Fibroblast of lung (primary cell): ENCODE measurements around the gene MRPL16. TPM values are rescaled to one million over a fixed set of nuclear protein-coding genes. Genes with fewer than 3 reads are reported as not detected.

Experiments used
- DNase-seq, 2 donors: peaks; one replicate each; pipeline versions ENCODE4 v3.0.0 to v3.0.0-alpha.2; 2010; ENCODE audit warnings: low read depth in 2 of 2
- H2AFZ ChIP-seq: 2 replicates; pipeline ENCODE4 v1.5.1; 2012; ENCODE audit warnings: low read length, control low read depth, inconsistent platforms
- H3K27ac ChIP-seq: 2 replicates; pipeline ENCODE4 v1.5.1; 2011; ENCODE audit warnings: low read length, control low read depth; ENCODE audit not compliant: insufficient read depth
- H3K27me3 ChIP-seq: 2 replicates; pipeline ENCODE4 v1.5.1; 2011; ENCODE audit warnings: mild to moderate bottlenecking, low read length; ENCODE audit not compliant: control insufficient read depth, insufficient read depth
- H3K36me3 ChIP-seq: 2 replicates; pipeline ENCODE4 v1.5.1; 2011; ENCODE audit warnings: low read length; ENCODE audit not compliant: control insufficient read depth, insufficient read depth
- H3K4me1 ChIP-seq: 2 replicates; pipeline ENCODE4 v1.5.1; 2011; ENCODE audit warnings: low read length; ENCODE audit not compliant: control insufficient read depth, insufficient read depth; ENCODE audit errors: extremely low read depth
- H3K4me2 ChIP-seq: 2 replicates; pipeline ENCODE4 v1.5.1; 2011; ENCODE audit warnings: low read length, control low read depth; ENCODE audit not compliant: insufficient read depth; ENCODE audit errors: extremely low read depth
- H3K4me3 ChIP-seq, 4 experiments: fragments of 200-600 bp in 1 of 4; sonication (generic) in 1 of 4; replicated peaks in 1 of 4; 2 replicates each; pipeline ENCODE4 v1.5.1; 2011 to 2016; ENCODE audit warnings: low read length in 4 of 4, low read depth in 3 of 4, mild to moderate bottlenecking in 3 of 4, control low read depth in 2 of 4, inconsistent platforms in 1 of 4, mixed read lengths in 1 of 4; ENCODE audit not compliant: insufficient read depth in 1 of 4; ENCODE audit errors: control extremely low read depth in 1 of 4
- H3K79me2 ChIP-seq: 2 replicates; pipeline ENCODE4 v1.5.1; 2012; ENCODE audit warnings: mild to moderate bottlenecking, low read length, inconsistent platforms; ENCODE audit not compliant: control insufficient read depth, insufficient read depth
- H3K9ac ChIP-seq: 2 replicates; pipeline ENCODE4 v1.5.1; 2011; ENCODE audit warnings: mild to moderate bottlenecking, low read length, control low read depth; ENCODE audit not compliant: insufficient read depth
- H3K9me3 ChIP-seq: 2 replicates; pipeline ENCODE4 v1.5.1; 2012; ENCODE audit warnings: low read depth, low read length; ENCODE audit not compliant: control insufficient read depth, insufficient read depth
- H4K20me1 ChIP-seq: 2 replicates; pipeline ENCODE4 v1.5.1; 2011; ENCODE audit warnings: low read length; ENCODE audit not compliant: control insufficient read depth, insufficient read depth; ENCODE audit errors: extremely low read depth
- CTCF ChIP-seq, 2 donors: IDR thresholded peaks in 1 of 2; conservative IDR thresholded peaks in 1 of 2; 1 replicate in 1 of 2; 2 replicates in 1 of 2; pipeline ENCODE4 v1.5.1; 2011 to 2012; ENCODE audit warnings: low read length in 2 of 2, control low read depth in 1 of 2, inconsistent platforms in 1 of 2, low read depth in 1 of 2, mild to moderate bottlenecking in 1 of 2
- EZH2 ChIP-seq: IDR thresholded peaks from 2 replicates; pipeline ENCODE4 v1.5.1; 2012; ENCODE audit warnings: low read length, control low read depth, mild to moderate bottlenecking; ENCODE audit errors: missing control alignments
- polyA plus RNA-seq, 2 donors: library from polyadenylated mRNA; depleted of rRNA in 1 of 2; stranded (reverse) in 1 of 2; unstranded in 1 of 2; fragments of >200 nt; gene quantifications; 2 replicates each; pipeline ENCODE4 v1.2.1, GENCODE V29; 2011 to 2012; ENCODE audit warnings: missing spikeins in 1 of 2
- total RNA-seq: library from RNA; depleted of rRNA; stranded (reverse); fragments of >200 nt; gene quantifications from 2 replicates; pipeline ENCODE4 v1.2.1, GENCODE V29; 2014

MRPL16 gene
- total and polyA plus RNA-seq, 2 donors (not counting 1 experiment from before 2014, with no cell fraction given) = 43.1 to 64.9 TPM

- H3K4me3 ChIP-seq = no peak overlapping the region
- H3K27ac ChIP-seq = no peak overlapping the region
- no peak for TF ChIP-seq EZH2
- no peak for TF ChIP-seq CTCF (conservative IDR thresholded peaks at IDR 0.05 in 1 of 2, IDR thresholded peaks at IDR 0.05 in 1 of 2; ENCODE audit: low read depth in 1 of 2, low read length in 2 of 2)
- H3K4me1 ChIP-seq = peaks cover 2% of the 10 kb centered on the region
- no peak overlapping the region for H2AFZ ChIP-seq
- no peaks in the 10 kb centered on the region for H3K27me3 ChIP-seq
- H3K9ac ChIP-seq = no peak overlapping the region
- H3K4me2 ChIP-seq = no peak overlapping the region
- H3K79me2 ChIP-seq = peaks cover 20% of the 10 kb centered on the region
- no peak for DNase-seq
- H4K20me1 ChIP-seq = no peaks in the 10 kb centered on the region
- no peaks in the 10 kb centered on the region for H3K9me3 ChIP-seq
- peaks cover 1% of the 10 kb centered on the region for H3K36me3 ChIP-seq
These were observed 39.0 kb downstream of the MRPL16 start for GRCh38 chr11:59771605-59772004.

GRCh38 chr11:59770869-59771268 is 39.7 kb downstream of the MRPL16 start:
- DNase-seq = no peak
- H3K9me3 ChIP-seq = no peaks in the 10 kb centered on the region
- TF ChIP-seq EZH2 (no peak), CTCF (conservative IDR thresholded peaks at IDR 0.05 in 1 of 2, IDR thresholded peaks at IDR 0.05 in 1 of 2; ENCODE audit: low read depth in 1 of 2, low read length in 2 of 2) (no peak)
- no peak overlapping the region for H3K4me2 ChIP-seq
- no peak overlapping the region for H2AFZ ChIP-seq
- H3K9ac ChIP-seq = no peak overlapping the region
- no peaks in the 10 kb centered on the region for H4K20me1 ChIP-seq
- no peaks in the 10 kb centered on the region for H3K27me3 ChIP-seq
- no peak overlapping the region for H3K4me3 ChIP-seq
- no peak overlapping the region for H3K27ac ChIP-seq
- H3K79me2 ChIP-seq = peaks cover 22% of the 10 kb centered on the region
- no peaks in the 10 kb centered on the region for H3K4me1 ChIP-seq
- peaks cover 1% of the 10 kb centered on the region for H3K36me3 ChIP-seq

- TF ChIP-seq CTCF (conservative IDR thresholded peaks at IDR 0.05 in 1 of 2, IDR thresholded peaks at IDR 0.05 in 1 of 2; ENCODE audit: low read depth in 1 of 2, low read length in 2 of 2) = no peak
- TF ChIP-seq EZH2 = no peak
- no peaks in the 10 kb centered on the region for H3K9me3 ChIP-seq
- H3K9ac ChIP-seq = no peak overlapping the region
- no peak for DNase-seq
- H4K20me1 ChIP-seq = no peaks in the 10 kb centered on the region
- no peaks in the 10 kb centered on the region for H3K27me3 ChIP-seq
- no peaks in the 10 kb centered on the region for H3K4me1 ChIP-seq
- H3K79me2 ChIP-seq = peaks cover 22% of the 10 kb centered on the region
- no peak overlapping the region for H3K4me3 ChIP-seq
- H2AFZ ChIP-seq = no peak overlapping the region
- H3K36me3 ChIP-seq = peaks cover 1% of the 10 kb centered on the region
- H3K27ac ChIP-seq = no peak overlapping the region
- H3K4me2 ChIP-seq = no peak overlapping the region
These were observed 40.3 kb downstream of the MRPL16 start for GRCh38 chr11:59770319-59770718.
